Amygdala (tissue), 56 donors: ENCODE results near the gene SEMA7A.
"Not testable (repeated sequence)": the region's sequence is repeated elsewhere in the genome, so short reads cannot be mapped to it uniquely, and the experiment has no call there.

Source experiments
- DNase-seq, 56 donors: peaks; one replicate each; lab custom pipeline; 2025; lab: John Stamatoyannopoulos, UW

The SEMA7A gene

DNA sequence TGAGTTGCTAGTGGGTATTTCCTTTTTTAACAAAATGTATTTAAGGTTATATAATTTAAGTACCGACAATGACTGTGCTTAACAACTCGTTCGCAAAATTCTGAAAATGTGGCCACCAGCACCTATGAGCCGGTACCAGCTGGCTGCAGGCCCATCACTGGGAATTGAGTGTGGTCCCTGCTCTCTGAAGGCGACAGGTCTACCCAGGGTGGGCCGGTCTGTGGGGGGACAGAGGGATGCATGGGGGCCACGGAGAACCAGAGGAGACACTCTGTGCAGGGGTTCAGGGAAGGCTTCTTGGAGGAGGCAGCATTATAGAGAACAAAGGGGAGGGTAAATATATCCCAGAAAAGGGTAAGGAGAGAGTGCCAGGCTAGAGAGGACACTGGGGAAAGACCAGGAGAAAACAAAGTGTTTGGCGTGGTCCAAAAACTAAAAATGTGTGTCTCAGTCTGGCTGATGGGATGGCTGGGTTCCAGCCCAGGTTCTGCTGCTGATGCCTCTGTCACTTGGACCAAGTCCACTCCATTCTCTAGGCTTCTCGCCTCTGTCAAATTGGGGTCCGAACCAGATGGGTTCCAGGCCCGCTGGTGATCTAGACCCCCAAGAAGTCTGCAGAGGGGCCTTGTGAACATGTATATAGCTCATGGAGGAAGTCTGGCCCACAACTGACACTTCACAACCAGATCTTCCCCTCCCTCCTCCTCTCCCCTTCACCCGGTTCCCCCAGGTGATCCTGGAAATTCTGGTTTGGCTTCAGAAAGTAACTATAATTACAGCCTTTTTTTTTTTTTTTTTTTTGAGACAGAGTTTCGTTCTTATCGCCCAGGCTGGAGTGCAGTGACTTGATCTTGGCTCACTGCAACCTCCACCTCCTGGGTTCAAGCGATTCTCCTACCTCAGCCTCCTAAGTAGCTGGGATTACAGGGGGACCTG, 55.7 kb downstream of the SEMA7A start:
- no peak for DNase-seq

DNA sequence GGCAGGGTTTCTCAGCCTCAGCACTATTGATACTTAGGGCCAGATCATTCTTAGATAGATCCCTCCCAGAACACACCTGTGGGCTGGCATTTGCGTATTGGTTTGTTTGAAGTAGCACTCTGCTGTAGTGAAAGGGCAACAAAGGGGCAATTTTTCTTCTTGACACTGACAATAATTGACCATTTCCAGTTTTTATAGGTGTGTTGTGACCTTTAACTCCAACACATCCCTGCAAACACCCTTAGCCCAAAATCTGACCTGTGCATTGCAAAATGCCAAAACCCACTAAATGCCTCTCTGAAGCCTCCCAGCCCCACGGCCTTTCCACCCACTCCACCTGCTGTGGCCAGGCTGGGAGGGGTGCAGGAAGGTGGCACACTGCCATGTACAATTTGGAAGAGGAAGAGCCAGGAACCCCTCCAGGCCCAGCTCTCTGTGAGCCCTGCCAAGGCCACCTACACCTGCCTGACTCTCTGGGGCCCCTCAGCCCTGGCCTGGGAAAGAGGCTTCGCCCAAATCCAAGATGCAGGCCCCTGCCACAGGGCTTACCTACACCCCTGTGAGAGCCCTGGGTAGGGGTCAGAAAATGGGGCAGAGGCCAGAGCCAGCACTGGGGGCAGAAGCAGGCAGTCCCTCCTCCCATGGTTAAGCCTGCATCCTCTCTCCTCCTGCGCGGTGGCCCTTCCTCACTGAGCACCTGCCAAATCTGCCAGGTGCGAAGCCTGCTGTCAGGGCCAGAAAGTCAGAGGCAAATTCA, 56.8 kb downstream of the SEMA7A start:
- no peak for DNase-seq

- no peak for DNase-seq
Measured at GRCh38 chr15:74376226-74376625, 57.5 kb downstream of the SEMA7A start.

DNA sequence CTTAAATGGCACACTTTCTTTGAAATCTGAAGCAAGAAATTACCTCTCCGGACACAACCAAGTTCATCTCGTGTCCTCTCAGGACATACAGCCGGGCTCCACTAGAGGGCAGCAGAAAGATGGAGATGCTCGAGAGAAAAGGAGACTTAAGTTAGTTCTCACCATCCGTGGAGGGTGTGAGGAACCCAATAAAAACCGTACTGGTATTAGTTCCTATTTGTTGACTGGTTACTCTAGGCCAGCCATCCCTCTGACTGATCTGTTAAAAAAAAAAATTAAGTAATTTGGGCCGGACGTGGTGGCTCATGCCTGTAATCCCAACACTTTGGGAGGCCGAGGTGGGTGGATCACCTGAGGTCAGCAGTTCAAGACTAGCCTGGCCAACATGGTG, 58.5 kb downstream of the SEMA7A start:
- DNase-seq = peak in 44 of 56 donors; percentile 12 to 86 (median 46)

DNA sequence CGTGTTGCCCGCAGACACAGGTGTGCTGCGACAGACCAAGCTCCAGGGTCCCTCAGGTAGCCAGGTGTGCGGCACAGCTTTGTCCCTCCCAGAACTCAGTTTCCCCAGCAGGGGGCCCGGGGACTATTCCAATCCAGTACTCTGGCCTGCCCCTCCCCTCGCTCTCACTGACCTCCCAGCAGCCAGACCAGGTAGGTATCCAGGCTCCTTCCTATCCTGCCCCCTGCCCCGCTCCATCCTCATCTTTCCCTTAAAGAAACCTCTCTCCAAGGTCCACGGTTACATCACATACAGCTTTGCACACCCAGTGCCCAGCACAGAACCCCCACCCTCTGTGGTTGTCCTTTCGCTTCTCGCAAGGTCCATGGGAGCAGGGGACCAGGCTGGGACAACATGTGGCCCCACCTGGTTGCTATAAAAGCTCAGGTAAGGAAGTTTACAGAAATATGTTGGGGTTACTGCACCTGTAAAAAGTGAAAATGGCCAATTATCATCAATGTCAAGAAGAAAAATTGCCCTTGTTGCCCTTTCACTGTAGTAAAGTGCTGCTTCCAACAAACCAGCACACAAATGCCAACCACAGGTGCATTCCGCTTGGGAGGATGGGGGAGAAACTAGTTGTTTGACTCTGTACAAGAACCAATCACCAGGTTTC, 59.0 kb downstream of the SEMA7A start:
- no peak for DNase-seq

DNA sequence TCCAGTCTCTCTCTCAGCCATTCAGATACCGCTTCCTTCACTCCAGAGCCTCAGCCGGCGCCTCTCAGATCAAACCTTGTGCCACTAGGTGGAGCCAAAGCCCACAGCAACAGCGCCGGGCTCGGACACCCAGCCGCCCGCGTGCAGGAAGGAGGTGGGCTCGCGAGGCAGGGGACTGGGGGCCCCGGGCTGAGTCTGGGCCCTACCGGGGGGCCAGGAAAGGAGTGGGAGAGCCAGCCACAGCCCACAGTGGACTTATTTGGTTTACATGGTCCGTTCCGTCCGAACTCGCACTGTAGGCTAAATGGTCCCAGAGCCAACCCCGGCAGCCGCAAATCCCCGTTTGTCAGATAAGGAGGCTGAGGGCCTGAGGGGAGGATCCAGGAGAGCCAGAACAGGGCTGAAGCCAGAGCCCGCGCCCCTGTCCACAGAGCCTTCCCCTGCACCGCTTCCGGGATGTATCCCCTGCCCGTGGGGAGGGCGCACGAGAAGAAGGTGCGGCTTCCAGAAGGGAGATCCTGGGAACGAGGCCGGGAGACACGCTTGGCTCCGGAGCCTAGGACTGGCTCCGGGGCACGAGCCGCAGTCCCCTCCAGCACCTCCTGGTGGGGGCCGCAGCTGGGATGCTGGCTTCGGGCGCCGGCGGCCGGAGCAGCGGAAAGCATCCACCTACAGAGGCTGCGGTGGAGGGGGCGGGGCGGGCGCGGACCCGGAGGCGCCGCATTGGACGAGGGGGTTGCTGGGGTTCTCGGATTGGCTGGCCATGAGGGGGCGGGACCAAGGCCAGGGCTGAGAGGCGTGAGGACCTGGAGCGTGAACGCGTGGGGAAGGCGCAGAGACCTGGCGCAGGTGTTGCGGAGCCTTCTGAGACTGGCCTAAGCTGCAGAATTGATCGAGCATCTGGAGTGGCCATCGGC, 59.8 kb downstream of the SEMA7A start:
- DNase-seq = peak in 54 of 56 donors; percentile 35 to 91 (median 72)

- no peak for DNase-seq
Measured at GRCh38 chr15:74373056-74373650, 60.6 kb downstream of the SEMA7A start.

GRCh38 chr15:74370471-74370870, 63.3 kb downstream of the SEMA7A start:
- DNase-seq = no peak

GRCh38 chr15:74369756-74370155, 64.0 kb downstream of the SEMA7A start:
- DNase-seq = no peak

DNA sequence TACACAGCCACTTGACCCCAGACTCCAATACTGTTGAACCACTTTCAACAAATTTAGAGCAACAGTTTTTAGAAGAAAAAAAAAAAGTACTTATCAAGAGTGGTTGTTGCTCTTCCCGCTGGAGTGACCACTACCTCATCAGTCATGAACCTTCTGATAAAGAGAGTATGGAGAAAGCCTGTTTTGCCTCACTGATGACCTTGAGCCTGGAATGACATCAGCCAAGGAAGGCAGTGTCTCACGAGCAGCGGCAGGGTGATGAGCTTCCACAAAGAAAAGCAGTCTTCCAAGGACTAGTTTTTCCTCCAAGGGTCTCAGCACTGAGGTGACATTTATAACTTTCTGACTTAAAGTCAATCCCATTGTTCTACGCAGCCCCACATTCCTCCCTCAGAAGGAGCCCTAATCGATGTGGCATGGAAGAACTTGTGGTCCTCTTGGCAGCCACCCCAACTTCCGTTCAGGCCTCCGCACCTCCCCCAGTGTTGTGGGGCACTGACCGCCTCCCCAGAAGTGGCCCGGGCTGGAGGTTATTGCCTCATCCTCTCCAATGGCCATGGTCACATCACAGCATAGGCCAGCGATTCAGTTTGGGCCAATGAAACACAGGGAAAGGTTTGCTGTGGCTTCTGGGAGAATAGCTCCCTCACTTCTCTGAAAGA, 64.5 kb downstream of the SEMA7A start:
- no peak for DNase-seq

DNA sequence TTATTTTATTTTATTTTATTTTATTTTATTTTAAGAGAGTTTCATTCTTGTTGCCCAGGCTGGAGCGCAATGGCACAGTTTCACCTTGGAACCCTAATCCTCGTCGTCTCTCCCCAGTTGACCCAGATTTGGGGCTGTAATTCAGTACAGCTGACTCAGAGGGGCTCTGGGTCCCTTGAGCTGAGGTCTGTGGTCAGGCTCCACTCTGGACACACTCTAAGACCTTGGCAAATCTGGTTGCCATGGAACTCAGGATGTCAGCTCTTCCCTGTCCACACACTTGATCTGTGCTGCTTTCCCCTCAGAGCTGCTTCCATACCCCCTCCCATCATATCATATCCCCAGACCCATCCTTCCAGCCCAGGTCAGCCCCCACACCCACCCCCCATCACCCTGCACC, 65.6 kb downstream of the SEMA7A start:
- DNase-seq = no peak

DNA sequence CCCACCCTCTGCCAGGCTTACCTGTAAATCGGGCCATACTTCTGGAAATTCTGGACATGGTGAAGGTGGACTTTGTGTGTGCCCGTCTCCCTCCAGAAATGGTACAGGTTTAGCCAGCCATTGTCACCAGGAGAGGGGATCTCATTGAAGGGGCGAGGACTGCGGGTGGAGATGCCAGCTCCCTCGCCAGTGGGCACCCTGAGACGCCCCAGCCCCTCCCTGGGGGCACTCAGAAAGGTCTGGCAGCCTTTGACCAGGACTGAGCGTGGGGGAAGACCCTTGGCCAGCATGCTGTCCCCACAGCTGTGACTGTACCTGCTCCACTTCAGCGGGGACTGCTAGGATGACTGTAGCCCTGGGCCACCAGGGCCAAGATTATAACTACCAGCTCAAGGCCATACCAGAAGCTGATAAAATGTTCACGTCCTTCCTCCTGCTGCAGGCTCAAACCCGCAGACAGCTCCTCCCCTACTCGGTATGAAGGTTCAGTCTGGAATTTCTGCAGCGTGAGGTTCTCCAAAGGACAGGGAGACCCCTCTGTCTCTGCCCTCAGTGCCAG, 66.4 kb downstream of the SEMA7A start, which contains the start of gene CYP11A1:
TSS of gene CYP11A1 (minus strand) at position 351 of the 559 bp plus-strand sequence. CDS start at position 290, 61 bp downstream.
- DNase-seq = no peak

GRCh38 chr15:74365598-74366445, 67.9 kb downstream of the SEMA7A start:
- DNase-seq = no peak

GRCh38 chr15:74364936-74365597, 68.7 kb downstream of the SEMA7A start:
- DNase-seq = no peak

GRCh38 chr15:74362482-74362881, 71.3 kb downstream of the SEMA7A start:
- no peak for DNase-seq

GRCh38 chr15:74360855-74361254, 72.9 kb downstream of the SEMA7A start:
- not testable (repeated sequence) for DNase-seq

DNA sequence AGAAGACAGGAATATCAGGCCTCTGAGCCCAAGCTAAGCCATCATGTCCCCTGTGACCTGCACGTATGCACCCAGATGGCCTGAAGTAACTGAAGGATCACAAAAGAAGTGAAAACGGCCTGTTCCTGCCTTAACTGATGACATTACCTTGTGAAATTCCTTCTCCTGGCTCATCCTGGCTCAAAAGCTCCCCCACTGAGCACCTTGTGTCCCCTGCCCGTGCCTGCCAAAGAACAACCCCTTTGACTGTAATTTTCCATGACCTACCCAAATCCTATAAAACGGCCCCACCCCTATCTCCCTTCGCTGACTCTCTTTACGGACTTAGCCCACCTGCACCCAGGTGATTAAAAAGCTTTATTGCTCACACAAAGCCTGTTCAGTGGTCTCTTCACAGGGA, 74.4 kb downstream of the SEMA7A start:
- DNase-seq = not testable (repeated sequence)
